Lower leg skin (tissue), 4 donors: ENCODE data around the gene IKZF1. TPM values are rescaled to one million over a fixed set of nuclear protein-coding genes. Genes with fewer than 3 reads are reported as not detected.

Source experiments
- DNase-seq, 2 donors: peaks; one replicate each; pipeline ENCODE4 v3.0.0-alpha.2; 2019; ENCODE audit warnings: low spot score in 2 of 2
- H3K4me3 ChIP-seq: fragments of 200-600 bp; sonication (generic); 2 replicates; pipeline ENCODE4 v1.5.1; 2017; ENCODE audit warnings: mild to moderate bottlenecking, low read depth; ENCODE audit not compliant: poor library complexity, severe bottlenecking
- POLR2A ChIP-seq, 2 donors: fragments of 450-650 bp; IDR thresholded peaks; one replicate each; pipeline ENCODE4 v1.6.1; 2016 to 2017; ENCODE audit warnings: antibody characterized with exemption in 2 of 2, mild to moderate bottlenecking in 1 of 2, moderate library complexity in 1 of 2
- WGBS, 2 donors: methylation state at CpG; one replicate each; pipeline ENCODE4 v1.1.5; 2018; 5-methylcytosine and 5-hydroxymethylcytosine counted together
- intact Hi-C: fragments of 100-400 bp; cut with DNase I; formaldehyde crosslinking; loops from one replicate; pipeline ENCODE4 v1.15.0; 2023; ENCODE audit warnings: low total_unique reads
- total RNA-seq, 4 donors: library from RNA; depleted of rRNA; stranded (reverse); fragments of >200 nt; gene quantifications; one replicate each; pipeline ENCODE4 v1.1.0, GENCODE V29; 2016
- TF ChIP-seq, protein P1 (sequence below), 3 donors: fragments of 450-650 bp; IDR thresholded peaks; one replicate each; pipeline ENCODE4 v1.5.1; 2016; ENCODE audit warnings: antibody characterized with exemption in 3 of 3, mild to moderate bottlenecking in 3 of 3, moderate library complexity in 2 of 3

The IKZF1 gene
- total RNA-seq, 4 donors from 2014 or later, result 5.3 to 10.8 (median 7.6) TPM

DNA sequence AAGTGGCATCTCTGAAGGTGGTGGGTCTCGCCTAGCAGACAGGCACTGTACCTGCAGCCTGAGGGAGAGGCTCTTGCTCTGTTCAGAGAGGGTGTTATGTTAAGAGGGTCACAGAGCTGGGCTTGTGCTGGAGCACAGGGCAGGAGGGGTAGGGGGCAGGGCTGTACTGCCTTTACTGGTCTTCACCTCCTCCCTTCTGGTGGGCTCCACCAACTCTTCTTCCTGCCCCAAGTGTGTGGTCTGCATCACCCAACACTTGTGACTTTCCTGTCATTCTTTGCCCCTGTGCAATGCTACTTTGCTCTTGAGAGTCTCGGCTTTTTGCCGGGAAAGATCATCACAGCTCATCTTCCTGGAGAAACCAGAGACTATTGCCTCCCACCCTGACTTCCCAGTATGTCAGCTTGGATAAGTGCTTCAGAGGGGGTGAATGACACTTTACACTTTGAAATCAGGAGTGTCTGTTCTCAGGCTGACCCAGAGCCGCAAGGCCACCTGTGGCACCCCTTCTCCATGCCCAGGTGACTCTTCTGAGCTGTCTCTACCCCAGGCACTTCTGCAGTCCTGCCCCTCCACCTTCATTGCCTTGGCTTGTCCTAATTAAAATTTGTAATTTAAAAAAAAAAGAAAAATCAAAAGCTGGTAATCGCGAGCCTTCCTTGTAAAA, 38.4 kb upstream of the IKZF1 start:
- intact Hi-C loops, result no loop called here
- H3K4me3 ChIP-seq, result no peak overlapping the region
- WGBS, 2 donors, result 61 to 67% methylated on average over 6 of the region's 6 CpGs
- no peak for TF ChIP-seq POLR2A (IDR thresholded peaks at IDR 0.05)
- TF ChIP-seq, protein P1, sequence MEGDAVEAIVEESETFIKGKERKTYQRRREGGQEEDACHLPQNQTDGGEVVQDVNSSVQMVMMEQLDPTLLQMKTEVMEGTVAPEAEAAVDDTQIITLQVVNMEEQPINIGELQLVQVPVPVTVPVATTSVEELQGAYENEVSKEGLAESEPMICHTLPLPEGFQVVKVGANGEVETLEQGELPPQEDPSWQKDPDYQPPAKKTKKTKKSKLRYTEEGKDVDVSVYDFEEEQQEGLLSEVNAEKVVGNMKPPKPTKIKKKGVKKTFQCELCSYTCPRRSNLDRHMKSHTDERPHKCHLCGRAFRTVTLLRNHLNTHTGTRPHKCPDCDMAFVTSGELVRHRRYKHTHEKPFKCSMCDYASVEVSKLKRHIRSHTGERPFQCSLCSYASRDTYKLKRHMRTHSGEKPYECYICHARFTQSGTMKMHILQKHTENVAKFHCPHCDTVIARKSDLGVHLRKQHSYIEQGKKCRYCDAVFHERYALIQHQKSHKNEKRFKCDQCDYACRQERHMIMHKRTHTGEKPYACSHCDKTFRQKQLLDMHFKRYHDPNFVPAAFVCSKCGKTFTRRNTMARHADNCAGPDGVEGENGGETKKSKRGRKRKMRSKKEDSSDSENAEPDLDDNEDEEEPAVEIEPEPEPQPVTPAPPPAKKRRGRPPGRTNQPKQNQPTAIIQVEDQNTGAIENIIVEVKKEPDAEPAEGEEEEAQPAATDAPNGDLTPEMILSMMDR (IDR thresholded peaks at IDR 0.05), result no peak
- DNase-seq, result no peak

DNA sequence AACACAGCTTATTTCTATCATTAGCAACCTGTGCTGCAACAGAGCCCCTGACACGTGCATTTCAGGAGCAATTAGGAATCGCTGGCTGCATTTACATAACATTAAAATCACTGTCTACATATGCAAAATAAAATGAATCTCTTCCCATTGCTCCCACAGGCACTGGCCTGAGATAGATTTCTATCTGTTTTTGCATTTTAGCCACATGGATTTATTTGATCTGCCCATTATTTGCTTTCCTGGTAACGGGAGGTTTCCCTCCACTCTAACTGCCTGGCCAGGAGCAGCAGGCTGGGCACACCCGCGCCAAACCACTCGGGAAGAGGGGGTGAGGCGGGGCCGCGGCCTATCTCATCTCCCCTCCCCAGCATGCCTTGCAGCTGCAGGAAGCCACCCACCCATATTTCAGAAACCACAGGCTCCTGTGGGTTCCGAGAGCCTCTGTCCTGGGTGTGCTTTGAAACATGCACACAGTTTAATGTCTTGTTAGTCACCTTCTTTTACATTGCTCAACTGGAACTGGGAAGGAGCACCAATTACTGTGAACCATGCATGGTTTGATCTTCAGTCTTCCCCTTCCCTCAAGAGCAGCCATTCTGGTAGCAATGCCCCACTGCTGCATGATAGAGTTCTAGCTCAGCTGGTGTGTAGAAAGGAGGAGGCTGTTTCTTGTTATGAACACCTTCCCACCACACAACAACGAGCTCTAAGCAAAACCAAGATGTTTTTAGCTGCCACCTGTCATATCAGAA, 37.7 kb upstream of the IKZF1 start:
- TF ChIP-seq POLR2A (IDR thresholded peaks at IDR 0.05), result no peak
- TF ChIP-seq, protein P1 (IDR thresholded peaks at IDR 0.05), result no peak
- intact Hi-C loops, result no loop called here
- 45 to 56% methylated on average over 11 of the region's 11 CpGs for WGBS, 2 donors

DNA sequence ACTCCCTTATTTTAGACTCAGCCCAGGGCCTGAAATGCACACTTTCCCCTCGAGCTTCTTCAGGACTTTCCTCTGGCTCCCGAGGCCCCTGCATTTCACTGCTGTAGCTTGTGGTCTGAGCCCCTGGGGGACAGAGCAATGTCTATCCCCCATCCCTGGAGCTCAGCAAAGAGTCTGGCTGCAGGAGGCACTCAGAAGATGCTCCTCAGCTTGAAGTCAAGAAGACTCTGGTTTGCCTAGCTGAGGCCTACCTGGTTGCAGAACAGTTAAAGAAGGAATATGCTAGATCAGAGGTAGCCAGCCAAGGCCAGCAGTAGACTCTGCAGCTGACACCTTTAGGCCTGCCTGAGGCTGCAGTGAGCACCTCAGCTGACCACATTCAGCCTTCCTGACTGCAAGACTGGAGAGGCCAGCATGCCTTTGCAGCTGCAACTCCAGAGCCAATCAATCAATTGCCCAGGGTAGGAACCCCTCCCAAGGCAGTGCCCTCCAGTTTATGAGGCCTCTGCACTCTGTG, 36.9 kb upstream of the IKZF1 start:
- no peak overlapping the region for H3K4me3 ChIP-seq
- no peak for DNase-seq
- TF ChIP-seq, protein P1 (IDR thresholded peaks at IDR 0.05), result no peak
- TF ChIP-seq POLR2A (IDR thresholded peaks at IDR 0.05), result no peak
- intact Hi-C loops, result no loop called here
- 50% methylated on average over 2 of the region's 2 CpGs for WGBS, 2 donors

More for the DNA sequence above, 37.7 kb upstream of the IKZF1 start:
- no peak for DNase-seq
- H3K4me3 ChIP-seq, result no peak overlapping the region

DNA sequence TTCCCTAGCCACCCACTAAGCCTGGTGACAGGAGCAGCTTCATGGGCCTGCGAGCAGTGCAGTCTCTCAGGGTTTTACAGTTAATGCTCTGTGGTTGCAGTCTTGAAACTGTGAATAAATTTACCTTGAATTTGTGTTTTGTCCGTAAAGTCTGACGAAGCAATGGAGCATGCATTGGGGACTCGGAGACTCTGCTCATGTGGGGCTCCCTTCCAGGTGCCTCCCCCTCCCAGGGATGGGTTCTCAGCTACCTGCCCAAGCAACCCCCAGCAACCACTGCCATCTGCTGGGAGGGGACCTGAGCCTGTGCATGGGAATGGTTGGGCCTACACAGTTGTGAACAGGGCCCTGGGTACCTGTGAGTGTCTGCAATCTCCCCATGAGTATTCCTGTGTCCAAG, 36.3 kb upstream of the IKZF1 start:
- WGBS, 2 donors, result 87 to 96% methylated on average over 4 of the region's 4 CpGs
- intact Hi-C loops, result no loop called here
- no peak for DNase-seq
- TF ChIP-seq POLR2A (IDR thresholded peaks at IDR 0.05), result no peak
- TF ChIP-seq, protein P1 (IDR thresholded peaks at IDR 0.05), result no peak
- no peak overlapping the region for H3K4me3 ChIP-seq

DNA sequence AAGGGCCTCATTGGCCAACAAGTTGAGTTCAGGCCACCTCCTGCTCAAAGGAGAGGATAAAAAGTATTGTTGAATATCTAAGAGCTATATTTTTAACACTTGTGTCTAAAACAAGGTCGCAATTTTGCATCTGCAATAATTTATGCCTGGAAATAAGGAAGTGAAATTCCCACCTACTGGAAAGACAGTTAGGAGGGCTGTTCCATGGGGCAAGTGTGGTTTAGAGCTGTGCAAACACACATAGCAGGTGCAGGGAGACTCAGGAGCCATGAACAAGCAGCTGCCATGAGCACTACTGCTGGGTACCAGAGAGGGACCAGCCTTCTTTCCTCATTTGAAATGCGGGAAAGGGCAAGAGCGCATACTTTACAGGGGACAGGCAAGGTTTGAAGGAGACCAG, 35.5 kb upstream of the IKZF1 start:
- no peak overlapping the region for H3K4me3 ChIP-seq
- TF ChIP-seq, protein P1 (IDR thresholded peaks at IDR 0.05), result no peak
- TF ChIP-seq POLR2A (IDR thresholded peaks at IDR 0.05), result no peak
- WGBS, 2 donors, result 78 to 86% methylated on average over 3 of the region's 3 CpGs
- intact Hi-C loops, result no loop called here
- no peak for DNase-seq
